Right lobe of liver (tissue), 4 donors: ENCODE measurements around the gene ANKRD44.

Source experiments
- CTCF ChIP-seq, 4 donors: fragments of 200-600 bp in 3 of 4; fragments of 450-650 bp in 1 of 4; IDR thresholded peaks; one replicate each; pipeline versions ENCODE4 v1.5.1 to v1.8.0; 2016 to 2022; ENCODE audit warnings: antibody characterized with exemption in 4 of 4, mild to moderate bottlenecking in 2 of 4
- POLR2A ChIP-seq: fragments of 450-650 bp; IDR thresholded peaks from one replicate; pipeline ENCODE4 v1.6.1; 2017; ENCODE audit warnings: antibody characterized with exemption, mild to moderate bottlenecking
- donor health status: DM: no; HTN: no; CAD: no.
- donor health status: DM: no; HTN: no; CAD: no.
- donor health status: DM: no; HTN: yes; CAD: no.

- TF ChIP-seq CTCF (IDR thresholded peaks at IDR 0.05) (no peak), POLR2A (no peak)
Observed at GRCh38 chr2:197137231-197137630, 173.3 kb downstream of the ANKRD44 start.
